ENCODE results near the gene GSAP.

DNA sequence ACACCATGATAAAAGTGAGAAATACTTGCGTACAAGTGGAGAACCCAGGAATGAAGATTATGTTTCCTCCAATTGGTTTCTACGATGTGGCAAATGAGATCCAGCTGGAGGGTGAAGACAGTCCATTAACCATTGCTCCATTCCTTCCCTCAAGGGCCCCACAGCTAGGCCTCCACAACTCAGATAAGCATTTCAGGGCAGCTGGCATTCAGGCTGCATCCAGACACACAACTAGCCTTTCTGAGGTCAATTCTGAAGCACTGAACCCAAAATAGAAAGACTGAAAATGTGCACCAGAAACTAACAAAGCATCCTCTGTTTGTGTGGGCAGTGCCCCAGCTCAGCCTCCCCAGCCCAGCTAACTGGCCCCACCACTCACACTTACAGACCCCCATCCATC lies 94.8 kb downstream of the GSAP start:
- no peak for TF ChIP-seq CTCF (IDR thresholded peaks at IDR 0.05)
- no peak for TF ChIP-seq POLR2A (IDR thresholded peaks at IDR 0.05)

Measured in thyroid gland (tissue), 4 donors.